ENCODE data around the gene TMEM91.

Gene TMEM91

GRCh38 chr19:41428481-41428859 lies 52.1 kb downstream of the TMEM91 start:
- TF ChIP-seq SIN3A (IDR thresholded peaks at IDR 0.05; ENCODE audit: borderline replicate concordance, insufficient read depth, low read length), result no peak
- TF ChIP-seq REST (IDR thresholded peaks at IDR 0.05; ENCODE audit: insufficient read depth in 1 of 2, low read depth in 2 of 2, low read length in 2 of 2), result peak in 1 of 2 experiments; percentile 50; a peak in 1 of 4 replicates
- no peak for TF ChIP-seq TAF1 (IDR thresholded peaks at IDR 0.05; ENCODE audit: borderline replicate concordance, insufficient read depth, low read length)
- no peak for TF ChIP-seq POLR2AphosphoS5 (IDR thresholded peaks at IDR 0.05; ENCODE audit: low read depth, low read length)

GRCh38 chr19:41430922-41431321 lies 54.6 kb downstream of the TMEM91 start:
- TF ChIP-seq REST (IDR thresholded peaks at IDR 0.05; ENCODE audit: insufficient read depth in 1 of 2, low read depth in 2 of 2, low read length in 2 of 2) (no peak), SIN3A (IDR thresholded peaks at IDR 0.05; ENCODE audit: borderline replicate concordance, insufficient read depth, low read length) (no peak), FOXP2 (optimal IDR thresholded peaks at IDR 0.05; ENCODE audit: borderline replicate concordance, extremely low read depth, extremely low read length, insufficient read depth) (no peak), POLR2AphosphoS5 (IDR thresholded peaks at IDR 0.05; ENCODE audit: low read depth, low read length) (no peak; the same call in 1 of the 2 replicates), TAF1 (IDR thresholded peaks at IDR 0.05; ENCODE audit: borderline replicate concordance, insufficient read depth, low read length) (no peak)

DNA sequence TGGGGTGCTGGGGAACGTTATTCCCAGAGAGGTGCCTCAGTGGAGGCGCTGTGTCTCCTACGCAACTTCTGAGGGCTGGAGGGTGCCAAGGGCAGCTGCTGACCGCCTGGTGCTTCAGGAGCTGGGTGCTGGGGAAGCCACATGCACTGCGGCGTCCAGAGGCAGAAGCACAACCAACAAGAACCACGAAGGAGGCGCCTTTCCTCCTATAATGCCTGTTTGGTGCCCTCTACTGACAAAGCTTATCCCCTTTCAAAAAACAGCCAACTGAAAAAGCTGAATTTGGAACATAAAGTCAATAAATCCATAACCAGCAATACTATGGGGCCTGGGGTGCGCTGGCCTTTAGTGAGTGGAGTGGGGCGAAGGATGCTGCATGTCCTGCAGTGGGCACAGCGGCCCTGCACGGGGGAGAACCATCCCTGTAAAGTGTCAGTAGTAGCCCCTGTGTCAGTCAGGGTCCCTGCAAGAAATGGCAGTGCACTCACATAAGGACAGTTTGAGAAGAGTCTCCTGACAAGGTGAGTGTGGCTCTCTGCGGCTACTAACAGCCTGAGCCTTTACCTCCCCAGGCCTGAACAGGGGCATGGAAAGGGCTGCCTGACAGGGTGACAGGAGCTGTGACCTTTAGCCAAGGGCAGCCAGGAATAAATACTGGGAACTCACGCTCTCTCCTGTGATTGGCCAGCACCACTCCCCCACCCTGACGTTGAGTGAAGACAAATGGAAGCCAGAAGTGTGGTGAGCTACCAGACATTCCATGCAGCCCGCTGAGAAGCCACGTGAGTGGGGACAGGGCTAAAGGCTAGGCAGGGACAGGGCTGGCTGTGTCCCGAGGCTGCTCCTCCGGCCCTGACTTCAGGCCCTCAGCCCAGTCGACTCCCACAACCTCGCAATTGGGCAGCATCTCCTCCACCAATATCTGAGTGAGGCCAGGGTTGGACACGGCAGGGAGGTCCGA lies 55.4 kb downstream of the TMEM91 start:
- TF ChIP-seq POLR2AphosphoS5 (IDR thresholded peaks at IDR 0.05; ENCODE audit: low read depth, low read length) (no peak; the same call in 1 of the 2 replicates), SIN3A (IDR thresholded peaks at IDR 0.05; ENCODE audit: borderline replicate concordance, insufficient read depth, low read length) (no peak), TAF1 (IDR thresholded peaks at IDR 0.05; ENCODE audit: borderline replicate concordance, insufficient read depth, low read length) (no peak), REST (IDR thresholded peaks at IDR 0.05; ENCODE audit: insufficient read depth in 1 of 2, low read depth in 2 of 2, low read length in 2 of 2) (no peak), FOXP2 (optimal IDR thresholded peaks at IDR 0.05; ENCODE audit: borderline replicate concordance, extremely low read depth, extremely low read length, insufficient read depth) (no peak)

- TF ChIP-seq SIN3A (IDR thresholded peaks at IDR 0.05; ENCODE audit: borderline replicate concordance, insufficient read depth, low read length), result no peak
- TF ChIP-seq POLR2AphosphoS5 (IDR thresholded peaks at IDR 0.05; ENCODE audit: low read depth, low read length), result no peak
- no peak for TF ChIP-seq FOXP2 (optimal IDR thresholded peaks at IDR 0.05; ENCODE audit: borderline replicate concordance, extremely low read depth, extremely low read length, insufficient read depth)
- no peak for TF ChIP-seq TAF1 (IDR thresholded peaks at IDR 0.05; ENCODE audit: borderline replicate concordance, insufficient read depth, low read length)
- no peak for TF ChIP-seq REST (IDR thresholded peaks at IDR 0.05; ENCODE audit: insufficient read depth in 1 of 2, low read depth in 2 of 2, low read length in 2 of 2)
Measured at GRCh38 chr19:41433171-41433570, 56.8 kb downstream of the TMEM91 start.

Data from PFSK-1 (cell line).